Nephron (organoid): ENCODE measurements around the gene MYADML2.

Experiments
- H3K27ac Mint-ChIP-seq, 3 experiments: 2 replicates each; pipeline ENCODE4 v1.8.0; 2020; ENCODE audit warnings: mixed read lengths in 3 of 3, mild to moderate bottlenecking in 2 of 3, moderate library complexity in 1 of 3
- H3K27me3 Mint-ChIP-seq: 2 replicates; pipeline ENCODE4 v1.8.0; 2021; ENCODE audit warnings: low read depth, mild to moderate bottlenecking, moderate library complexity, mixed read lengths
- H3K36me3 Mint-ChIP-seq: 2 replicates; pipeline ENCODE4 v1.8.0; 2020; ENCODE audit warnings: low read depth, mixed read lengths
- H3K4me1 Mint-ChIP-seq: 2 replicates; pipeline ENCODE4 v1.8.0; 2020; ENCODE audit warnings: mixed read lengths
- H3K4me3 Mint-ChIP-seq, 3 experiments: 2 replicates each; pipeline ENCODE4 v1.8.0; 2020; ENCODE audit warnings: mild to moderate bottlenecking in 3 of 3, mixed read lengths in 3 of 3, moderate library complexity in 2 of 3
- H3K9me3 Mint-ChIP-seq: 2 replicates; pipeline ENCODE4 v1.8.0; 2020; ENCODE audit warnings: mixed read lengths
- CTCF ChIP-seq, 3 experiments: fragments of 200-600 bp; sonication (generic); IDR thresholded peaks; one replicate each; pipeline ENCODE4 v1.5.0; 2021; ENCODE audit warnings: antibody characterized with exemption in 3 of 3; ENCODE audit not compliant: unreplicated experiment in 3 of 3

The MYADML2 gene

GRCh38 chr17:81931557-81932332, 15.3 kb downstream of the MYADML2 start:
- H3K27me3 Mint-ChIP-seq, result peaks cover 4% of the 10 kb centered on the region
- no peaks in the 10 kb centered on the region for H3K9me3 Mint-ChIP-seq
- peak overlapping the region in 1 of 3 experiments; percentile 58 for H3K4me3 Mint-ChIP-seq
- peaks cover 4% of the 10 kb centered on the region for H3K4me1 Mint-ChIP-seq
- peaks cover 3% of the 10 kb centered on the region for H3K36me3 Mint-ChIP-seq
- no peak overlapping the region for H3K27ac Mint-ChIP-seq
- TF ChIP-seq CTCF (IDR thresholded peaks at IDR 0.05; ENCODE audit: unreplicated experiment in 3 of 3), result no peak

- no peak for TF ChIP-seq CTCF (IDR thresholded peaks at IDR 0.05; ENCODE audit: unreplicated experiment in 3 of 3)
- Mint-ChIP-seq H3K27me3 (peaks cover 4% of the 10 kb centered on the region), H3K36me3 (peaks cover 3% of the 10 kb centered on the region), H3K4me1 (peaks cover 9% of the 10 kb centered on the region), H3K9me3 (no peaks in the 10 kb centered on the region), H3K27ac (no peak overlapping the region), H3K4me3 (peak overlapping the region in 2 of 3 experiments; percentile 60 to 64)
These were observed 15.9 kb downstream of the MYADML2 start for GRCh38 chr17:81931189-81931556.

- Mint-ChIP-seq H3K36me3 (peaks cover 3% of the 10 kb centered on the region), H3K27me3 (peaks cover 4% of the 10 kb centered on the region), H3K4me3 (peak overlapping the region; percentile 60 to 64 (median 61)), H3K27ac (no peak overlapping the region), H3K4me1 (peaks cover 13% of the 10 kb centered on the region), H3K9me3 (no peaks in the 10 kb centered on the region)
- no peak for TF ChIP-seq CTCF (IDR thresholded peaks at IDR 0.05; ENCODE audit: unreplicated experiment in 3 of 3)
These were observed 16.6 kb downstream of the MYADML2 start for GRCh38 chr17:81930142-81931125.

- Mint-ChIP-seq H3K36me3 (peaks cover 3% of the 10 kb centered on the region), H3K9me3 (no peaks in the 10 kb centered on the region), H3K27ac (peak overlapping the region in 1 of 3 experiments; percentile 65), H3K4me3 (peak overlapping the region; percentile 71 to 81 (median 78)), H3K4me1 (peaks cover 13% of the 10 kb centered on the region), H3K27me3 (peaks cover 4% of the 10 kb centered on the region)
- TF ChIP-seq CTCF (IDR thresholded peaks at IDR 0.05; ENCODE audit: unreplicated experiment in 3 of 3), result no peak
These were observed 17.5 kb downstream of the MYADML2 start for GRCh38 chr17:81929253-81930141.

- Mint-ChIP-seq H3K4me1 (peaks cover 18% of the 10 kb centered on the region), H3K27ac (peak overlapping the region in 1 of 3 experiments; percentile 65), H3K4me3 (peak overlapping the region; percentile 71 to 81 (median 78)), H3K36me3 (no peaks in the 10 kb centered on the region), H3K9me3 (no peaks in the 10 kb centered on the region), H3K27me3 (peaks cover under 1% of the 10 kb centered on the region)
- no peak for TF ChIP-seq CTCF (IDR thresholded peaks at IDR 0.05; ENCODE audit: unreplicated experiment in 3 of 3)
These were observed 18.3 kb downstream of the MYADML2 start for GRCh38 chr17:81928544-81929252.
